Lower leg skin (tissue), 3 donors: Measurements from ENCODE around the gene MGMT.

Experiments used
- POLR2A ChIP-seq, 2 donors: fragments of 450-650 bp; IDR thresholded peaks; one replicate each; pipeline ENCODE4 v1.6.1; 2016 to 2017; ENCODE audit warnings: antibody characterized with exemption in 2 of 2, mild to moderate bottlenecking in 1 of 2, moderate library complexity in 1 of 2
- TF ChIP-seq, protein P1 (sequence below), 3 donors: fragments of 450-650 bp; IDR thresholded peaks; one replicate each; pipeline ENCODE4 v1.5.1; 2016; ENCODE audit warnings: antibody characterized with exemption in 3 of 3, mild to moderate bottlenecking in 3 of 3, moderate library complexity in 2 of 3

DNA sequence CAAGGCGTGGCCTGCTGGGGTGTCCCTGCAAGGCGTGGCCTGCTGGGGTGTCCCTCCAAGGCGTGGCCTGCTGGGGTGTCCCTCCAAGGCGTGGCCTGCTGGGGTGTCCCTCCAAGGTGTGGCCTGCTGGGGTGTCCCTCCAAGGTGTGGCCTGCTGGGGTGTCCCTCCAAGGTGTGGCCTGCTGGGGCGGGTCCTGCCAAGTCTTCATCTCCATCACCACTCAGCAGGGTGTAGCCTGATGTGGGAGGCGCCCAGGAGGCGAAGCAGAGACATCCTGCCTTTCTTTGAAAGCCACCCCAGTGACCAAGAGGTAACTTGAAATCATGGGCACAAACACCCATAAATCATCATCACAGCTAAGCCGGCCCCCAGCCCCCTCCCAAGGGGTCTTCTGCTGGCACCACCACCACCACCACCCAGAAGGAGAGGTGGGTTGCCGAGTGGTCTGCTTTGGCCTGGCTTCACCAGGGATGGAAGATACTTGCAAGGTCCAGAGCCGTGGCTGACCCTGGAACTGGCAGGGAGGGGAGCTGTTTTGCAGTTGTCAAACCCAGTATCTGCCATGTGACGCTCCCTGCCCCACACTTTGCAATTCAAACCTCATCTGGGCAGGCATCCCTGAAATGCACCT is 306.4 kb downstream of the MGMT start:
- TF ChIP-seq POLR2A (IDR thresholded peaks at IDR 0.05): no peak
- TF ChIP-seq, protein P1, sequence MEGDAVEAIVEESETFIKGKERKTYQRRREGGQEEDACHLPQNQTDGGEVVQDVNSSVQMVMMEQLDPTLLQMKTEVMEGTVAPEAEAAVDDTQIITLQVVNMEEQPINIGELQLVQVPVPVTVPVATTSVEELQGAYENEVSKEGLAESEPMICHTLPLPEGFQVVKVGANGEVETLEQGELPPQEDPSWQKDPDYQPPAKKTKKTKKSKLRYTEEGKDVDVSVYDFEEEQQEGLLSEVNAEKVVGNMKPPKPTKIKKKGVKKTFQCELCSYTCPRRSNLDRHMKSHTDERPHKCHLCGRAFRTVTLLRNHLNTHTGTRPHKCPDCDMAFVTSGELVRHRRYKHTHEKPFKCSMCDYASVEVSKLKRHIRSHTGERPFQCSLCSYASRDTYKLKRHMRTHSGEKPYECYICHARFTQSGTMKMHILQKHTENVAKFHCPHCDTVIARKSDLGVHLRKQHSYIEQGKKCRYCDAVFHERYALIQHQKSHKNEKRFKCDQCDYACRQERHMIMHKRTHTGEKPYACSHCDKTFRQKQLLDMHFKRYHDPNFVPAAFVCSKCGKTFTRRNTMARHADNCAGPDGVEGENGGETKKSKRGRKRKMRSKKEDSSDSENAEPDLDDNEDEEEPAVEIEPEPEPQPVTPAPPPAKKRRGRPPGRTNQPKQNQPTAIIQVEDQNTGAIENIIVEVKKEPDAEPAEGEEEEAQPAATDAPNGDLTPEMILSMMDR (IDR thresholded peaks at IDR 0.05): no peak
